HepG2 (cell line): Measurements from ENCODE around the gene SRRT. TPM values are rescaled to one million over a fixed set of nuclear protein-coding genes. Genes with fewer than 3 reads are reported as not detected.

Experiments
- ATAC-seq: fragments of 200-7000 bp; cut with Tn5 transposase; 3 replicates; pipeline ENCODE4 v1.9.1; 2020; ENCODE audit warnings: mild to moderate bottlenecking, moderate library complexity
- BruUV-seq: library from RNA; stranded (reverse); fragments of 400-500 nt; replicated peaks from 2 replicates; lab custom pipeline; 2021; lab: Mats Ljungman, UMichigan
- CTCF ChIA-PET: fragments of 300-600 bp; formaldehyde crosslinking; extraction: SDS; loops from one replicate; lab custom pipeline; 2021; ENCODE audit warnings: low total read pairs, inconsistent platforms, low intra/inter-chr PET ratio; lab: Yijun Ruan, JAX
- POLR2A ChIA-PET: fragments of 350-600 bp; sonication (Branson Sonifier 250); formaldehyde crosslinking; loops from one replicate; lab custom pipeline; 2020; ENCODE audit warnings: antibody characterized with exemption, inconsistent platforms; lab: Yijun Ruan, JAX
- DNase-seq: peaks from one replicate; pipeline ENCODE4 v3.0.0-alpha.2; 2015; ENCODE audit warnings: low spot score
- FAIRE-seq: peaks from 3 replicates; lab custom pipeline; 2011; peaks lifted over from hg19 to GRCh38; lab: Jason Lieb, UNC
- H2AFZ ChIP-seq: one replicate; pipeline ENCODE4 v1.6.1; 2011; ENCODE audit warnings: low read length, inconsistent platforms
- H3K27ac ChIP-seq: fragments of 300-600 bp; 3 replicates; pipeline ENCODE4 v1.8.0; 2011; ENCODE audit warnings: mixed run types, mild to moderate bottlenecking, mixed read lengths, low read length, inconsistent platforms; ENCODE audit not compliant: insufficient read depth; ENCODE audit errors: extremely low read length
- H3K27me3 ChIP-seq, 2 experiments: fragments of 200-600 bp in 1 of 2; 2 replicates in 1 of 2; 3 replicates in 1 of 2; pipeline versions ENCODE4 v1.6.0 to v1.8.0; 2011; ENCODE audit warnings: low read length in 2 of 2, mild to moderate bottlenecking in 2 of 2, moderate library complexity in 2 of 2, inconsistent platforms in 1 of 2; ENCODE audit not compliant: insufficient read depth in 2 of 2, control insufficient read depth in 1 of 2
- H3K36me3 ChIP-seq, 2 experiments: fragments of 200-600 bp in 1 of 2; replicated peaks in 1 of 2; 2 replicates in 1 of 2; 3 replicates in 1 of 2; pipeline versions ENCODE4 v1.5.1 to v1.8.0; 2011; ENCODE audit warnings: low read length in 2 of 2, inconsistent platforms in 1 of 2; ENCODE audit not compliant: insufficient read depth in 2 of 2, control insufficient read depth in 1 of 2
- H3K4me1 ChIP-seq: 2 replicates; pipeline ENCODE4 v1.5.1; 2012; ENCODE audit warnings: low read length, inconsistent platforms; ENCODE audit not compliant: insufficient read depth
- H3K4me2 ChIP-seq: 2 replicates; pipeline ENCODE4 v1.6.0; 2011; ENCODE audit warnings: low read depth, low read length, inconsistent platforms
- H3K4me3 ChIP-seq, 3 experiments: fragments of 200-600 bp in 1 of 3; sonication (generic), shearing (Covaris generic) in 1 of 3; replicated peaks in 1 of 3; 2 replicates each; pipeline ENCODE4 v1.5.1; 2011 to 2016; ENCODE audit warnings: low read length in 3 of 3, inconsistent platforms in 2 of 3, low read depth in 2 of 3, mild to moderate bottlenecking in 2 of 3, control low read depth in 1 of 3, mixed read lengths in 1 of 3; ENCODE audit not compliant: insufficient read depth in 1 of 3
- H3K79me2 ChIP-seq: one replicate; pipeline ENCODE4 v1.6.1; 2011; ENCODE audit warnings: low read length, inconsistent platforms; ENCODE audit not compliant: insufficient read depth
- H3K9ac ChIP-seq: 2 replicates; pipeline ENCODE4 v1.6.0; 2011; ENCODE audit warnings: mild to moderate bottlenecking, low read depth, low read length, inconsistent platforms; ENCODE audit not compliant: insufficient read depth
- H3K9me3 ChIP-seq: 2 replicates; pipeline ENCODE4 v1.5.1; 2012; ENCODE audit warnings: mild to moderate bottlenecking, low read length
- H4K20me1 ChIP-seq: 2 replicates; pipeline ENCODE4 v1.6.0; 2011; ENCODE audit warnings: inconsistent platforms, mild to moderate bottlenecking, low read length, moderate library complexity; ENCODE audit not compliant: insufficient read depth
- KDM2A ChIP-seq: sonication (generic); formaldehyde crosslinking; IDR thresholded peaks from 2 replicates; pipeline ENCODE4 v1.4.0; 2020; ENCODE audit warnings: low read depth, missing genetic modification reagents, borderline replicate concordance
- PITX1 ChIP-seq: sonication (generic); formaldehyde crosslinking; IDR thresholded peaks from 2 replicates; pipeline ENCODE4 v1.5.1; 2020; ENCODE audit warnings: mild to moderate bottlenecking, missing genetic modification reagents
- ZBTB49 ChIP-seq: sonication (generic); formaldehyde crosslinking; IDR thresholded peaks from 2 replicates; pipeline ENCODE4 v1.4.0; 2020; ENCODE audit warnings: missing genetic modification reagents, borderline replicate concordance
- ZMYM3 ChIP-seq: sonication (generic); formaldehyde crosslinking; IDR thresholded peaks from 2 replicates; pipeline ENCODE4 v1.5.1; 2020; ENCODE audit warnings: mild to moderate bottlenecking, missing genetic modification reagents
- ZNF687 ChIP-seq: sonication (generic); formaldehyde crosslinking; IDR thresholded peaks from 2 replicates; pipeline ENCODE4 v1.5.1; 2020; ENCODE audit warnings: mild to moderate bottlenecking, missing genetic modification reagents, moderate library complexity
- ZNF740 ChIP-seq: sonication (generic); formaldehyde crosslinking; IDR thresholded peaks from 2 replicates; pipeline ENCODE4 v1.4.0; 2020; ENCODE audit warnings: missing genetic modification reagents
- ZNF883 ChIP-seq: sonication (generic); formaldehyde crosslinking; IDR thresholded peaks from 2 replicates; pipeline ENCODE4 v1.5.1; 2020; ENCODE audit warnings: mild to moderate bottlenecking, missing genetic modification reagents; ENCODE audit errors: not compliant biosample characterization
- ZSCAN25 ChIP-seq: sonication (generic); formaldehyde crosslinking; IDR thresholded peaks from 2 replicates; pipeline ENCODE4 v1.8.0; 2022; ENCODE audit warnings: mild to moderate bottlenecking, missing genetic modification reagents
- WGBS: methylation state at CpG from one replicate; pipeline ENCODE4 v1.1.6; 2017; ENCODE audit warnings: low lambda C conversion rate; 5-methylcytosine and 5-hydroxymethylcytosine counted together
- in situ Hi-C: cut with HindIII; loops from 2 replicates; pipeline ENCODE4 v1.10.0; 2017; ENCODE audit warnings: low pct_unique_long_range_greater_than_20kb; ENCODE audit not compliant: extremely low pct_ligation_motif_present
- intact Hi-C: fragments of 100-400 bp; cut with micrococcal nuclease; formaldehyde crosslinking; loops from one replicate; pipeline ENCODE4 v1.10.0; 2022; ENCODE audit not compliant: unreplicated experiment
- polyA plus RNA-seq, 8 experiments: library from polyadenylated mRNA; depleted of rRNA in 3 of 8; stranded (reverse) in 7 of 8; unstranded in 1 of 8; fragments of >200 nt; fragmentation: Illumina TruSeq in 4 of 8; extraction: Trizol in 4 of 8; gene quantifications; 2 replicates each; pipeline versions ENCODE4 v1.2.1 to v1.2.3, GENCODE V29; 2011 to 2016; ENCODE audit warnings: low read depth in 4 of 8, missing spikeins in 1 of 8, mixed read lengths in 1 of 8; ENCODE audit not compliant: insufficient read depth in 1 of 8
- total RNA-seq, 5 experiments: library from RNA; depleted of rRNA; stranded (reverse); fragments of >200 nt; fragmentation: Illumina TruSeq; extraction: Trizol; gene quantifications; 2 replicates each; pipeline ENCODE4 v1.2.3, GENCODE V29; 2016; ENCODE audit warnings: low read depth in 1 of 5

Gene SRRT
- total and polyA plus RNA-seq, 2 of the 13 experiments (the other 11 are each of a cell fraction or from before 2014, with no cell fraction given) = 26.2 to 106 TPM

GRCh38 chr7:100829150-100829716, 45.7 kb upstream of the SRRT start:
- Histone ChIP-seq H3K27ac (no peak overlapping the region), H3K36me3 (no peaks in the 10 kb centered on the region; a peak in 1 of 5 replicates), H3K79me2 (peaks cover 30% of the 10 kb centered on the region), H3K4me3 (peak overlapping the region in 1 of 3 experiments; percentile 87; a peak in 1 of 6 replicates), H2AFZ (no peak overlapping the region), H3K4me2 (peak overlapping the region; percentile 75), H3K4me1 (peaks cover 76% of the 10 kb centered on the region), H3K9me3 (no peaks in the 10 kb centered on the region), H4K20me1 (peaks cover 13% of the 10 kb centered on the region; the same call in 1 of the 2 replicates), H3K9ac (peak overlapping the region; percentile 22; the same call in 1 of the 2 replicates), H3K27me3 (no peaks in the 10 kb centered on the region; a peak in 2 of 5 replicates)
- WGBS = 72% methylated on average over 20 of the region's 20 CpGs
- intact Hi-C loops (no loop called here), in situ Hi-C loops (no loop called here)
- no TSS peak for BruUV-seq
- ATAC-seq (no peak), FAIRE-seq (no peak), DNase-seq (no peak)
- ChIA-PET POLR2A (interaction anchor here (3.1 to 4.1 kb wide), 3 partner anchors 14 to 27 kb away, joined by 30 to 69 read pairs (median 38); partner anchors contain the start of gene SLC12A9), CTCF (no interaction called here)
- 0 out of 2 replicates have a peak, but pooled peaks have one; percentile 25 for TF ChIP-seq ZMYM3
- TF ChIP-seq ZBTB49 (CRISPR knock-in tag) = no peak
- TF ChIP-seq ZSCAN25 (CRISPR knock-in tag) = peak; percentile 44; the same call in 1 of the 2 replicates
- TF ChIP-seq ZNF740 (CRISPR knock-in tag) = 0 out of 2 replicates have a peak, but pooled peaks have one; percentile 44
- TF ChIP-seq KDM2A = no peak
- peak; percentile 19; the same call in 1 of the 2 replicates for TF ChIP-seq PITX1
- TF ChIP-seq ZNF687 (CRISPR knock-in tag) = peak; percentile 48
- peak; percentile 41 for TF ChIP-seq ZNF883 (CRISPR knock-in tag)
